RWPE2 (cell line): ENCODE data around the gene TFAP2A.

Experiments
- ATAC-seq: fragments of 200-7000 bp; cut with Tn5 transposase; 3 replicates; pipeline ENCODE4 v1.9.1; 2021; ENCODE audit warnings: low read depth
- DNase-seq: peaks from one replicate; pipeline ENCODE4 v3.0.0-alpha.2; 2020; ENCODE audit warnings: low spot score
- H3K27ac ChIP-seq: fragments of 450-650 bp; 2 replicates; pipeline ENCODE4 v1.5.1; 2017; ENCODE audit warnings: mild to moderate bottlenecking; ENCODE audit not compliant: poor library complexity, severe bottlenecking
- H3K27me3 ChIP-seq: fragments of 250-450 bp; sonication (Bioruptor Pico); 2 replicates; pipeline ENCODE4 v1.5.1; 2021; ENCODE audit warnings: mild to moderate bottlenecking, moderate library complexity; ENCODE audit not compliant: insufficient read depth, poor library complexity, severe bottlenecking
- H3K36me3 ChIP-seq: fragments of 250-450 bp; sonication (Bioruptor Pico); 2 replicates; pipeline ENCODE4 v1.5.1; 2020; ENCODE audit warnings: low read depth, mild to moderate bottlenecking, moderate library complexity
- H3K4me1 ChIP-seq: fragments of 250-450 bp; sonication (Bioruptor Pico); 2 replicates; pipeline ENCODE4 v1.5.1; 2021; ENCODE audit warnings: mild to moderate bottlenecking, moderate library complexity; ENCODE audit not compliant: insufficient read depth, poor library complexity, severe bottlenecking
- H3K4me3 ChIP-seq: fragments of 250-450 bp; sonication (Bioruptor Pico); 2 replicates; pipeline ENCODE4 v1.5.1; 2021; ENCODE audit warnings: mild to moderate bottlenecking, moderate library complexity; ENCODE audit not compliant: severe bottlenecking
- H3K9me3 ChIP-seq: fragments of 250-450 bp; sonication (Bioruptor Pico); 2 replicates; pipeline ENCODE4 v1.5.1; 2021; ENCODE audit warnings: mild to moderate bottlenecking, moderate library complexity; ENCODE audit not compliant: severe bottlenecking
- TF ChIP-seq, protein P1 (sequence below): fragments of 450-650 bp; IDR thresholded peaks from one replicate; pipeline ENCODE4 v1.5.1; 2017; ENCODE audit warnings: mild to moderate bottlenecking, moderate library complexity; ENCODE audit not compliant: poor library complexity, severe bottlenecking

TFAP2A gene

DNA sequence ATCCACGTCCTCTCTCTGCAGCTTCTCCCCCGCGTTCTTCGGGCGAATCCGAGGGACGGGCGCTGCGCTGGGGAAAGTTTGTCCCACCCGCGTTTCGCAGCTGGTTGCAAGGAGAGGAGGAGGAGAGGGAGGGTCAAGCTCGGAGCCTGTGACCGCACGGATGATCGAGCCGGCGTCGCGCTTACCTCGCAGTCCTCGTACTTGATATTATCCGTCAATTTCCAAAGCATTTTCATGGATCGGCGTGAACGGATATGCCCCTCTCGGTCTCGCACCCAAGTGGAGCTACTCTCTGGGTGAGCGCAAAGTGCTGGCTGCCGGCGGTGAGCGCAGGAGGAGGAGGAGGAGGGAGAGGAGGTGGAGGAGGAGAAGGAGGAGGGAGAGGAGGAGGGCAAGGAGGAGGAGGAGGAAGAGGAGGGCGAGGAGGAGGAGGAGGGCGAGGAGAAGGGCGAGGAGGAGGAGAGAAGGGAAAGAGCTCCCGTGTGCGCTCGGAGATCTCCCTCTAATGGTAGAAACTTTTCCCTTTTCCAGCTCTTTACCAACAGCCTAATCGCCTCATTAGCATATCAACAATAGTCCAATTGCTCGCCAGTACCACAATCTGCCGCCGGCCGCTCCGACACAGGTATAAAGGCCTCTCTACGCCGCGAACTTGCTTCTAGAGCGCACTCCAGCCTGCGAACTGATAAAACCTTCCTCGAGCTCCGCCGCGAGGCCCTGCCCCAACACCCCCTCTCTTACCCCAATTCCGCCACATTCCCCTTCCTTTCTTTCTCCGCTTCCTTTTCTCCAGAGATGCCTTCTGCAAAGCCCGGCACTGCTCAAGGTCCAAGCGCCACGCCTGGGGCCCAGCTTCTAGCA, at the start of gene TFAP2A:
TFAP2A (minus strand) TSS at position 319 of the 861 bp plus-strand sequence; CDS start at position 236, 83 bp downstream.
- Histone ChIP-seq H3K4me1 (peaks cover 15% of the 10 kb centered on the region), H3K36me3 (peaks cover 31% of the 10 kb centered on the region), H3K4me3 (peak within 1 kb of the TSS; percentile 58), H3K9me3 (no peaks in the 10 kb centered on the region), H3K27ac (peak within 1 kb of the TSS; percentile 91), H3K27me3 (no peaks in the 10 kb centered on the region)
- ATAC-seq (peak; percentile 47), DNase-seq (peak; percentile 83)
- TF ChIP-seq, protein P1, sequence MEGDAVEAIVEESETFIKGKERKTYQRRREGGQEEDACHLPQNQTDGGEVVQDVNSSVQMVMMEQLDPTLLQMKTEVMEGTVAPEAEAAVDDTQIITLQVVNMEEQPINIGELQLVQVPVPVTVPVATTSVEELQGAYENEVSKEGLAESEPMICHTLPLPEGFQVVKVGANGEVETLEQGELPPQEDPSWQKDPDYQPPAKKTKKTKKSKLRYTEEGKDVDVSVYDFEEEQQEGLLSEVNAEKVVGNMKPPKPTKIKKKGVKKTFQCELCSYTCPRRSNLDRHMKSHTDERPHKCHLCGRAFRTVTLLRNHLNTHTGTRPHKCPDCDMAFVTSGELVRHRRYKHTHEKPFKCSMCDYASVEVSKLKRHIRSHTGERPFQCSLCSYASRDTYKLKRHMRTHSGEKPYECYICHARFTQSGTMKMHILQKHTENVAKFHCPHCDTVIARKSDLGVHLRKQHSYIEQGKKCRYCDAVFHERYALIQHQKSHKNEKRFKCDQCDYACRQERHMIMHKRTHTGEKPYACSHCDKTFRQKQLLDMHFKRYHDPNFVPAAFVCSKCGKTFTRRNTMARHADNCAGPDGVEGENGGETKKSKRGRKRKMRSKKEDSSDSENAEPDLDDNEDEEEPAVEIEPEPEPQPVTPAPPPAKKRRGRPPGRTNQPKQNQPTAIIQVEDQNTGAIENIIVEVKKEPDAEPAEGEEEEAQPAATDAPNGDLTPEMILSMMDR = peak; percentile 62

DNA sequence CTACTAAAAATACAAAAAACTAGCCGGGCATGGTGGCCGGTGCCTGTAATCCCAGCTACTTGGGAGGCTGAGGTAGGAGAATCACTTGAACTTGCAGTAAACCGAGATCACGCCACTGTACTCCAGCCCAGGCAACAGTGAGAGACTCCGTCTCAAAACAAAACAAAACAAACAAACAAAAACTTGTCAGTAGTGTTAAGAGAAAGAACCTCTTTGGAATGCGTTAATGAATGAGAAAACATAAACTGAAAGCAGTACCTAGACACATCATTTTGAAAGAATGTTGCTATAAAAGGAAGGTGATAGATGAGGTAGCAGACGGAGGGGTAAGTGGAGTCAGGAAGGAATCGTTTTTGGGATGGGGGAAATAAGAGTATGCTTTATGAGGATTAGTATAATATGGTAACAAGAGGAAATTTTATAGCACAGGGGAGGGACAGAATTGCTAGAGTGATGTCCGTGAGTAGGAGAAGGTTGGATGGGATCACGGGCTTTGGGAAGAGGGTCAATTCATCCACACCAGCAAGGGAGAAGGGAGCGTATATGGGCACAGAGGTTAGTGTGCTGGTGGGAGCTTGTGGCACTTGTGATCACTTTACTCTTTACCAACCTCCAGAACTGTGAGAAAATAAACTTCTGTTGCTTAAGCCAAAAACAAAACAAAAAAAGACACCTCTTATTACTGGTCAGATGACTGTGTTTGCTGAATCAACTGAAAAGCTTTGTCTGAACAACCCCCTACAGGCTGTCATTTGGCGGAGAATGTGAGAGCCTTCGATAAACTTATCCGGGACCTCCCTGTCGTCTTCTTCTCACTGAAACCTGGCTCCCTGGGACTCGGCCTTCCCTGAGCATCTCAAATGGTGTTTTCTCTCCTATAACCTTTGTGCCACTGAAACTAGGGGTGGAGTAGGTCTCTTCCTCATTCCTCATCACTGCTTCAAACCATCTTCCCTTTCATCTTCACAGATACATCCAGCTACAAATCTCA, 48.9 kb upstream of the TFAP2A start:
- ATAC-seq = no peak
- Histone ChIP-seq H3K27ac (no peak overlapping the region), H3K4me3 (no peak overlapping the region), H3K9me3 (no peaks in the 10 kb centered on the region), H3K27me3 (no peaks in the 10 kb centered on the region), H3K4me1 (no peaks in the 10 kb centered on the region), H3K36me3 (no peaks in the 10 kb centered on the region)
- DNase-seq = no peak
- TF ChIP-seq, protein P1 = no peak

DNA sequence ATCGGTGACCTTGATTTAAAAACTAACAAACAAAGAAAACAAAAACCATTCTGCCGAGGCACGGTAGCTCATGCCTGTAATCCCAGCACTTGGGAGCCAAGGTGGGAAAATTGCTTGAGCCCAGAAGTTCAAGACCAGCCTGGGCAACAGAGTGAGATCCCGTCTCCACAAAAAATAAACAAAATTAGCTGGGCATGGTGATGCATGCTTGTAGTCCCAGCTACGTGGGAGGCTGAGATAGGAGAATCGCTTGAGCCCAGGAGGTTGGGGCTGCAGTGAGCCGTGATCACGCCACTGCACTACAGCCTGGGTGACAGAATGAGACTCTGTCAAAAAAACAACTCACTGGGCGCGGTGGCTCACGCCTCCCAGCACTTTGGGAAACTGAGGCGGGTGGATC, 48.2 kb upstream of the TFAP2A start:
- Histone ChIP-seq H3K27ac (no peak overlapping the region), H3K4me1 (no peaks in the 10 kb centered on the region), H3K36me3 (no peaks in the 10 kb centered on the region), H3K9me3 (no peaks in the 10 kb centered on the region), H3K4me3 (no peak overlapping the region), H3K27me3 (no peaks in the 10 kb centered on the region)
- TF ChIP-seq, protein P1 = no peak
- DNase-seq (no peak), ATAC-seq (no peak)

DNA sequence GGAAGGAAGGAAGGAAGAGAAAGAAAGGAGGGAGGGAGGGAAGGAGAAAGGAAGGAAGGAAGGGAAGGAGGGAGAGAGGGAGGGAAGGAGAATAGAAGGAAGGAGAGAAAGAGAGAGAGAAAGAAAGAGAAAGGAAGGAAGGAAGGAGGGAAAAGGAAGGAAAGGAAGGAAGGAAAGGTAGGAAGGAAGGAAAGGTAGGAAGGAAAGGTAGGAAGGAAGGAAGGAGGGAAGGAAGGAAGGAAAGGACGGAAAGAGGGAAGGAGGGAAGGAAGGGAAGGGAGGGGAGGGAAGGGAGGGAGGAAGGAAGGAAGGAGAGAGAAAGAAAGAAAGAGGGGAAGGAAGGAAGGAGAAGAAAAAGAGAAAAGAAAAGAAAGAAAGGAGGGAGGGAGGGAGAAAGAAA, 47.0 kb upstream of the TFAP2A start:
- H3K4me3 ChIP-seq = no peak overlapping the region
- no peak for ATAC-seq
- H3K4me1 ChIP-seq = no peaks in the 10 kb centered on the region
- H3K36me3 ChIP-seq = no peaks in the 10 kb centered on the region
- TF ChIP-seq, protein P1 = no peak
- no peaks in the 10 kb centered on the region for H3K27me3 ChIP-seq
- no peak overlapping the region for H3K27ac ChIP-seq
- no peaks in the 10 kb centered on the region for H3K9me3 ChIP-seq
- DNase-seq = no peak
